Right lobe of liver (tissue), 4 donors: Measurements from ENCODE around the gene CLSTN1.

Source experiments
- CTCF ChIP-seq, 4 donors: fragments of 200-600 bp in 3 of 4; fragments of 450-650 bp in 1 of 4; IDR thresholded peaks; one replicate each; pipeline versions ENCODE4 v1.5.1 to v1.8.0; 2016 to 2022; ENCODE audit warnings: antibody characterized with exemption in 4 of 4, mild to moderate bottlenecking in 2 of 4
- POLR2A ChIP-seq: fragments of 450-650 bp; IDR thresholded peaks from one replicate; pipeline ENCODE4 v1.6.1; 2017; ENCODE audit warnings: antibody characterized with exemption, mild to moderate bottlenecking
- donor health status: DM: no; HTN: no; CAD: no.
- donor health status: DM: no; HTN: no; CAD: no.
- donor health status: DM: no; HTN: yes; CAD: no.

GRCh38 chr1:9760824-9761223 is 62.9 kb downstream of the CLSTN1 start:
- TF ChIP-seq CTCF (IDR thresholded peaks at IDR 0.05) (no peak), POLR2A (no peak)
